GM19467 (cell line): ENCODE data around the gene ALK.

Experiments
- ATAC-seq: cut with Tn5 transposase; IDR thresholded peaks from one replicate; pipeline ENCODE4 v1.9.1; 2021; ENCODE audit warnings: mild to moderate bottlenecking, moderate library complexity; ENCODE audit not compliant: unreplicated experiment

ALK gene

GRCh38 chr2:29509397-29509796, 412.0 kb downstream of the ALK start:
- no peak for ATAC-seq

- ATAC-seq: no peak
Measured at GRCh38 chr2:29504746-29505145, 416.6 kb downstream of the ALK start.

GRCh38 chr2:29502460-29502911, 418.9 kb downstream of the ALK start:
- no peak for ATAC-seq

DNA sequence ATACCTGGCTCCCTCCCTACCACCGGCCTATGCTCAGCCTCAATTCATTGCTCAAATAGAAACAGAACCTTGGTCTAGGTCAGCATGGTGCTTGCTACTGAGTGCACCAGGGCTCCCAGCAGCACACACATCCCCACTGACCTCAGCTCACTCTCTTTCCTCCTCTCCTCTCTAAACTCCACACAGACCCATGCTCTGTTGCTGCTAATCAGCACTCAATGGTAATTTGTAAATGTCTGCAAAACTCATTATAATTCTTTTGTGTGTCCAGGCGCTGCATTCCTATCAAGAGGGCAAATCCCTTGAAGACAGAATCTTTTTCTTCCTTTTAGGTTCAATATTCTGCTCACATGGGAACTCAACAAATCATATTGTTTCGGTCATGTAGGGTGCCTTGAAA, 424.0 kb downstream of the ALK start:
- ATAC-seq: no peak

DNA sequence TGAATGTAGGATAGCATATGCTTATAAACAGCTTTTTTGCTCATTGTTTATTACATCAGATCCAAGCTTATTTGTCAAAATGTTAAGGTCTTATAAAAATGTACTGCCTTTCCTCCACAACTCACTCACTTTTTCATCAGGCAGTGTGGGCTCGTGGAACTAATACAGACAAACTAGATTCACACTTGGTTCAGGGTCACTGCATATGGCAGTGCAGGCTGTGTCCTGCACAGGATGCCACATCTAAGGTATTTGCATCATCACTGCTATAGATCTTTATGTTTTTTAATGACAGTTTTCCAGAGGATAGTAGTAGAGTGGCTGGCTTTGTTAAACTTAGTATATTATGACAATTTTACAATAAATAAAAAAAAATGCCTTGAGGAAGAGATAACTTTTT, 425.2 kb downstream of the ALK start:
- ATAC-seq: no peak

DNA sequence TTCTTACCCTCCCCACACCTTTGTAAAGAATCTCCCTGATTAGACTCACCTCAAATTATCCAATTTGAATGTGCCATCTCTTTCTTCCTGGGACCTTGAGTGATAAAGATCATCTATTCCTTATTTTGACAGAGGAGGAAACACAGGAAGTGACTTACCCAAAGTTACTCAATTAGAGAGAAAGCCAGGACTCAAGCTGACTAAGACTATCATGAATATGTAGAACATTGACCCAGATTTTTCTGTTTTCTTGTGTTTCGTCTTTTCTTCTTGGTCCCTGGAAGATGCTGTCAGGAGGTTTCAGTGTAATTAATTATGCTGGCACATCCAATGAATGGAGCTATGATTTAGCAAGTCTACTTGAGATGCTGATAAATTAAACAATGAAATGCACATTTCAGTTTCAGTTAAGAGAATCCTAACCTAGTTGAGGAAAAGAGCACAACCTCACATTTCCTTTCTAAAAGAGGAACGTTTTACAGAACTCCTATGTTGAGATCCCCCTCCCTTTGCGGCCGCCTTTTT, 425.8 kb downstream of the ALK start:
- ATAC-seq: no peak

GRCh38 chr2:29495068-29495467, 426.3 kb downstream of the ALK start:
- ATAC-seq: no peak

- ATAC-seq: no peak
Measured at GRCh38 chr2:29492701-29493100, 428.7 kb downstream of the ALK start.

DNA sequence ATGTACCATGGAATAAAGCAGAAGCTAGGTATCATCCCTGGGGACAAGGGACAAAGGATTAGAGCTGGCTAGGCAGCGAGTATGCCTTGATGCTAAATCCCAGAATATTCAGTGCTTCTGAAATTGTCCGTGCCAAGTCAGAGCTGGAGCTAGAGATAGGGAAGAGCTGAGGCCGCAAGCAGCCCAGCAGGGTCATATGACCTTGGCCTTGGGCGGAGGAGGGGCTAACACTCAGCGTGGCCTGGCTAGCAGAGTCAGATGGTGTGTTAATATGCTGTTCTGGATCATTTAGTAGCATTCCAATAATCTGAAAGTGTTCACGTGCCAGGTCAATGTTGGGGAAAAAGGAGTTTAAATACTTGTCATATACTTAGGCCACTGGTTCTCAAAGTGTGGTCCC, 431.3 kb downstream of the ALK start:
- ATAC-seq: no peak

DNA sequence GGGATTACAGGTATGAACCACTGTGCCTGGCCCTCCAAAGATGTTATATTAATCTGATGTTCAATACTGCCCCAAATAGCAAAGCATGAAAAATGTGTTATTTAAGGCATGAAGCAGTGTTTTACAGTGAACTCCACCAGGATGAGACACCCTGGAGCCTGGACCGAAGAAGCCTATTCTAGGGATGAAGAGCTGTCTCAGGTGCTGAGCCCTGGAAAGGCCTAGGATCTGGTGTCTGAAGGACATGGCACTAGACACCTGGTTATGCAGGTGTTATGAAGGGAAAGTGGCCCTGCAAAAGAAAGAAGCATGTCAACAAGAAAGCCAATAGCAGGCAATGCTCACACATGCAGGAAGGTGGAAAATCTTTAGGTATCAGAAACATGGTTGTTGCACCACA, 431.8 kb downstream of the ALK start:
- ATAC-seq: no peak

DNA sequence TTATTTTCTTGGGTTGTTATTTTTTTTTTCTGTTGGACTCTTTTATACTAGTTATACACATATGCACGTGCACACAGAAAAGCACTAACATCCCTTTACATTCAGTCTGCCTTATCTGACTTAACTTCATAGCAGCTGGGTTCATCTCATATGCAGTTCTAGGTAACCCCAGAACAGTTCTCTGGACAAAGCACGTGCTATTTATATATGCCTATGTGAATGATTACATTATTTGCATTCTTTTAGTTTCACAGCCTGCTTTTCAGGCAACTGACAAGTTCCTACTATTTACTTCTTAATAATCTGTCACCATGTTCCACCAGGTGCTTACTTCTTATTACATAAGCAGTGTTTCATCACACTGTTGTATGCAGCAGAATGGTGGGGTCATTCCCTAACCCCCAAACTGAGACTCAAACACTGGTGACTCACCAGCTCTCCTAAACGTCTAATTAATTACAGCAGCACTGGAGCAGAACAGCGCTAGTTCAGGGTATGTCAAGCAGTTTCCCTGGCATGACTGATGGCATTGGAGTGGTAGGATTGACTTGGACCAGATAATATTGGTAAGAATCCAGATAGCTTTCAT, 433.3 kb downstream of the ALK start:
- ATAC-seq: no peak

DNA sequence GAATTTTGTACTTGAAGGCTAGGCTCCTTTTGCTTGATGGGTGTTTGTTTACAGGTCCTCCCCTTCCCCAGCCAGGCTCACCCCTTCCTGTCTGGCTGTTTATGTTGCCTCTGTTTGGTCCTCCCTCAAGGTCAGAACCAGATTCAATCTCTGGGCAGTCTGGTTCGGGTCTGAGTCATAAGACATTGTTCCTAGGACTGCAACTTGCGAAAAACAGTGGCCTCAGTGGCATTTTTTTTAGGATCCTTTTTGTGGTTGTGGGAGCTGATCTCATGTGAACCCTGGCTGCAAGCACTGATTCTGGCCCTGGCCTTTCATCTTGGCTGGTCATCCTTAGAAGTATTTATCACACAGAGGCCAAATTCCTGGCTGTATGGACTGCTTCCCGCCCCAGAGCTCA, 435.8 kb downstream of the ALK start:
- no peak for ATAC-seq

DNA sequence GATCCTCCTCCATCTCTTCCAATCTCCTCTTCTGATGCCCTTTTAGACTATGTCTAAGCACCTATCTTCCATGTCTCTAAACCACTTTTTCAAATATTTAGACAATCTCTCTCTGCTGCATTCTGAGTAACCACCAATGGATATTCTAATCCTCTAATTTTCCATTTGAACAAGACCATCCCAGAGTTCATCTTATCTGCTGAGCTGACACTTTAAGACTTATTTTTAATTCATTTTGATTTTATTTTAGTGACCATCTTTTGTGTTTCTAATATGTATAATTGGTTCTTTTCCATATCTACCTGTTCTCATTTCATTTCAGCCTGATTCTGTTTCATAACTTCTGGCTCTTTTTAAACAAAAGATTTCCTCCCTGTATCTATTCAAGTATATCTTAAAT, 436.3 kb downstream of the ALK start:
- no peak for ATAC-seq

DNA sequence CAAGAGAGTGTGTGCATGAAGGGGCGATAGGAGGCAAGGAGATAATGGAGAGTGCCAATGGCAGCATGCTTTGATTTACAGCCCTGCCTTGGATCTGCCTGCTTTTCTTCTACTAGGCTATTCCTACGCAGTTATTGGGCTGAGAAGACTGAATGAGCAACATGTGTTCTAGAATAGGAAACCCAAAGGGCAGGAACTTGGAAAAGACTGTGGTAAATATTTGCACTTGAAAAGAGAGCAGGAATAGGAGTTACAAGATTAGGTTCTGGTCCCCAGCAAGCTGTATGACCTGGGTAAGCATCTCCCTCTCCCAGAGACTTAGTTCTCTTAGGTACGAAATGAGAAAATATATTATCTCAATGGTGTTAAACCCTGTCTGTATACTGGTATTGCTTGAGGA, 438.5 kb downstream of the ALK start:
- ATAC-seq: no peak

GRCh38 chr2:29482348-29482747, 439.0 kb downstream of the ALK start:
- ATAC-seq: no peak

DNA sequence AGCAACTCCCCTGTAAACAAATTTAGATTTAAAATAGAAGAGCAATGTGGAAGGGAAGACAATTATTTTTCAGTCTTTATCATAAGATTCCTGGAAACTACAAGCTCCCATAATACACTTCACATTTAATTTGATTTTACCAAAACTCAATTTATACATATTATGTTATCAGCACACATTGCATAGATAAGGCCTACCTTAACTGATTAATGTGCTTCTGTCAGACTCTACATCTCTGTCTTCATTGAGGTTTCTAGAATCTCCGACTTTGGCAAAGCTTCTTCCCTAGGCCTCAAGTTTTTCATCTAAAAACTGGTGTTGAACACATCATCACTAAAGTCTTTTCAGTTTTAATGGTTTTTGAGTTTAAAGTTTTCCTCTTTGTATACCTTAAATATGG, 440.1 kb downstream of the ALK start:
- no peak for ATAC-seq

GRCh38 chr2:29480426-29480825, 441.0 kb downstream of the ALK start:
- ATAC-seq: no peak

DNA sequence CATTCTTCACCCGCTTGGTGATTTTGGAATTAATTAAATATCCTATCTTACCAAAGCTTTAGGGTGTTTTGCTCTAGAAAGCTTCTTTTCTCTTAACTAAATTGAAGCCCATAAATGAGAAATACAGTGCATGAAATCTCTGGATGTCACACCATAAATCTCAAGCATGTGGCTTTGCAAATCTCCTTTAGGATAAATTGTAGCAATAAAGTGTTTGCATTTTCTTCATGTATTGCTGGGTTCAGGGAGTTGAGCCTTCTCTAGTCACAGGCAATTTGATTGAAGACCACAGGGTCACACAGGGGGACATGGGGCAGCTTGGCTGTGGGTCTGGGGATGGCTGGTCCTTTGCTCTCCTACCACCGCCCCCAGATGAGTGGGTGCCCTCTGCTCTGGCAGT, 442.0 kb downstream of the ALK start:
- no peak for ATAC-seq

- no peak for ATAC-seq
Measured at GRCh38 chr2:29478641-29479040, 442.7 kb downstream of the ALK start.

- ATAC-seq: no peak
Measured at GRCh38 chr2:29477186-29477585, 444.2 kb downstream of the ALK start.

DNA sequence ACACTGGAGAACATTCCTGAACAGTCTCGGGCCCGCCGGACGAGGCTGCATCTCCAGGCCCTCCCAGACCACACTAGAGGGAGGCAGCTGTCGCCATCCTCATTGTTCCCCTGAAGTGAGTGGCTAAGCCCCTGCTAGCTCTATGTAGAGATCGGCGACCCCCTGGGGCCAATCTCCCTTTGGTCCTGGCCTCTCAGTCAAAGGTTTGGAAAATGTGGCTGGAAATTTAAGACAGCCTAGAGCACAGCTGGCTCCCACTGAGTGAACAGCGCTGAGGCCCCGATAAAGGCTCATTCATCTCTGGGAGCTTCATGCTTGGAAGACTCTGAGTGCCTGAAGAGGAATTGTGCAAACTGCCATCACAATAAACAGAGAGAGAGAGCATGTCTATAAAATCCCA, 445.9 kb downstream of the ALK start:
- no peak for ATAC-seq

- no peak for ATAC-seq
Measured at GRCh38 chr2:29469961-29470360, 451.4 kb downstream of the ALK start.

GRCh38 chr2:29469516-29469915, 451.9 kb downstream of the ALK start:
- ATAC-seq: no peak
